HG02623 (cell line): ENCODE measurements around the gene CRYL1.

ENCODE experiments used
- ATAC-seq: cut with Tn5 transposase; IDR thresholded peaks from one replicate; pipeline ENCODE4 v1.9.1; 2021; ENCODE audit warnings: moderate library complexity; ENCODE audit not compliant: unreplicated experiment

Gene CRYL1

DNA sequence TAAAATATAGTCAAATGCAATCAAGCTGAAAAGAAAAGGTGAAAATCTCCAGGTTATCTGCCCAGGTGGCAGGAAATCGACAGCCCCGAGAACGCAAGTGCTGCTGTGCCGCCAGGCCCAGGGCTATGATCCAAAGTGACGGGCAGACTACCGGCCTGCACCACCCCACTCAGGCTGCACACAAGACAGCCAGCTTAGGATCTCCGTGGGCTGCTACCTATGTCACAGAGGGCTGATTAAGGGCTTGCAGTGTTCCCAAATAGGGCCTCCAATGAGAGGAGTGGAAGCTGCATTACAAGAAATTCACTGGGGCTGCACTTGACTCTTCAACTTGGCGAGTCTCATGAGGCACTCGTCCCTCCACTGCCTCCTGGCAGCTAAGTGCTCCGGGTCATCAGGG, 121.8 kb downstream of the CRYL1 start:
- ATAC-seq, result no peak

DNA sequence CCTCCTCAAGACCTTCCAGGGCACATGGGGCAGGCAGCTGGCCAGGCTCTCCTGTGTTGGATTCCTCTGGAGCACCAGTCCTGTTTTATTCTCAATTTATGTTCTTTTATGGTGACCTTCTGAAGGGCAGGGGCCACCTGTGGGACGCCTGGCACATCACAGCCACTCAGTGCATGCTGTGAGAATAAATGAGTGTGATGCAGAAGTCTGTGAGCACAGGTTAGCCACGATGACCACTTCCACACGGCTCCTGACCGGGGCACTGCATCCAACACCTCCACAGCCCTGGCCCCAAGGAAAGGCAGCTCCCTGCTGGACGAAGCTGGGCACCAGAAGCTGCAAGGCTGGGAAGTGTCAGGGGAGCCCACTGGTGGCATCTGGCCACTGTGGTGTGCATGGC, 122.8 kb downstream of the CRYL1 start:
- ATAC-seq, result no peak

DNA sequence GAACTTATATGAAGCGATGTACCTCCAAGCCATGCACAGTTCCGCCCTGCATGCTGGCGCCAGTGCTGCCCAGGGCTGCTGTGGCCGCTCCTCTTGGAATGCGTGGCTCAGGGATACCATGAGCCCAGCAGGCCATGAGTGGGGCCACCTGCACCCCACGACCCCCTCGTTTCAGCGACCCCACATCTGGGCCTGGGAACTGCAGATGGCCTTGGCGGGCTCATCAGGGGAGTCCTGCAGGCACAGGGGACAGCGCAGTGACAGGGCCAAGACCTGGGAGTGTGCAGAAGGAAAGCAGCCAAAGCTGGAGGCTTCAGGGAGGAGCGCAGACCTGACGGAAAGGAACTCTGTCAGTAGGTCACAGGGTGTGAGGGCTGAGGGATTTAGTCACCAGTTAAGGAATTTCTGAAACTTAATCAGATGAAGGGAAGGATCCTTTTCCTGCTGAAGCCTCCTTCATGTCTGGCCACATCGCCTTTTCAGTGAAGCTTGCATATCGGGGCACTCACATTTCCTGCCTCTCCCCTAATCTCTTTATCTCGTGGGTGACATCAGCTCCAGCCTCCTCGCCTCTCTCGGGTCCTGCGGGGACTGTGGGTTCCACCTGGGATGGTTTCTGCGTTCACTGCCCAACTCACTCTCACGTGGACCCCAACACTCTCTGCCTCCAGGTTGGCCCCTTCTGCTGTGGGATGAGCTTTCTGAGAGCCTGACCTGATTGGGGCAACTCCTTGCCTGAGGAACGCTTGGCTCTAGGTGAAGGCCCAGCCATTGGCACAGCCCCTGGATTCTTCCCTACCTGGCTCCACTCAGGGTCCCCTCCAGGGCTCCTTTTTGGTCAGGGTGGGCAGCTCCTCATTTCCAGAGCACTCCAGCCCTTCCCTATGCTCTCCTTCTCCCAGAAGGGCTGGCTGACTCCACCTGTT, 123.5 kb downstream of the CRYL1 start:
- no peak for ATAC-seq

GRCh38 chr13:20401531-20401930, 124.1 kb downstream of the CRYL1 start:
- no peak for ATAC-seq

DNA sequence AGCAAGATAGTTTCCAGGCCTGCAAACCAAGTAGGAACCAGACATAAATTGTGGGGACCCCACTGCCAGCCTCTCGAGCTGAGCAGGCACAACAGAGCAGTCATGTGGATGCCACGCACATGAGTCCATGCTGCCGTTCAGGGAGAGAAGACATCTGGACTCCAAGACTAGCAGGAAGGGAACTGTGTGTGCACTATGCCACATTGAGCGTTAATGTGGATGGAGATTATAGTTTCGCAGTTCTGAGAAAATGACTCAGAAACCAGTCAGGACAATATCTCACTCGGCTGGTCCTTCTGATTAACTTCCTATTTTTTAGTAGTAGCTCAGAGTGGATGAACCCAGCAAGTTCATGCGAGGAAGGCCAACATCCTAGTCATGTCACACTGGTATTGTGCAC, 124.9 kb downstream of the CRYL1 start:
- no peak for ATAC-seq

GRCh38 chr13:20399961-20400360, 125.7 kb downstream of the CRYL1 start:
- ATAC-seq, result no peak

- no peak for ATAC-seq
Observed at GRCh38 chr13:20399515-20399914, 126.1 kb downstream of the CRYL1 start.

- no peak for ATAC-seq
Observed at GRCh38 chr13:20398459-20398858, 127.2 kb downstream of the CRYL1 start.

GRCh38 chr13:20397896-20398295, 127.8 kb downstream of the CRYL1 start:
- ATAC-seq, result no peak

DNA sequence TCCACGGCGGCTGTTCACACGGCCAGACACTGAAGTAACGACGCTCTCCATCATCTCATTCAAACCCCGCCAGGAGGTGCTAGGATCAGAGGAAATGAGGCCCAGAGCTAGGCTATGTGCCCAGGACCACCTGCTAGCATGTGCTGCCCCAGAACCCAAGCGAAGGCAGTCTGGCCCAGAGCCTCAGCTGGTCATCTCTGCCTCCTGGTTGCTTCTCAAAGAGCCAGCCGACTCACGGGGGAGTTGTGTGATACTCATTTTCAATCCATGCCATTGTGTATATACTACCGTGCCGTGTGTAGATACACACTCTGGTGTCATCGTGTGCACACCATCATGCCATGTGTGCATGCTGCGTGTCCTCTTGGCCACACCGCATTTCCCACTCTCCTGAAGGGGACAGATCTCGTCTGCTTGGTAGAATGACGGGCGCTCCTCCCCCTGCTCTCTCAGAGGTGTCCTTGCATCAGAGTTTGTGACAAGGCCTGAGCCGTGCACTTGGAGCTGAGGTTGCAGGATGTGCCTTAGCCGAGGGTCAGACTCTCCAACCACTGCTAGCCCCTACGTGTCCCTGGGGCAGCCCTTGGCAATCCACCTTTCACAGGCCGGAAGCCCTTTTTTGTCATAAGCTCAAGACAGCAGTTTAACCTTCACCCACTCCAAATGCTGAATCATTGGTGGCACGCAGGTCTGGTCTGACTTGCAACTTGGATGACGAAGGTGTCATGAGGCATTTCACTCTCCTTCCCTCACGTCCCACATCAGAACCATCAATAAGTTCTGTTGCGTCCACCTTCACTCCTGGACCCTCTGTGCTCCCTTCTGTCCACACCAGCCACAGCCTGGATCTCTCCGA, 130.4 kb downstream of the CRYL1 start:
- no peak for ATAC-seq

DNA sequence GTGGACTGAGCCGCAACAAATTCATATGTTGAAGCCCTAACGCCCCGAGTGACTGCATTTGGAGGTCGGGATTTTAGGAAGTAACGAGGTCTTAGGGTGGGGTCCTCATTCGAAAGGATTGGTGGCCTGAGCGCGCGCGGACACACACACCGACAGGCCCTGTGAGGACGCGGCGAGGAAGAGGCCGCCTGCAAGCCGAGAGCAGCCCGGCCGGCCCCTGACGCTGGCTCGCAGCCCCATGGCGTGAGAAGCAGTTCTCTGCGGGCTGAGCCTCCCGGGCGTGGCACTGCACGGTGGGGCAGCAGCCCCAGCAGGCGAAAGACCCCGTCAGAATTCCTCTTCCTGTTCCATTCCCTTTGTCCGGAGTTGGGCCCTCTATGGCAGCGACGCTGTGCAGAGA, 131.2 kb downstream of the CRYL1 start:
- no peak for ATAC-seq

DNA sequence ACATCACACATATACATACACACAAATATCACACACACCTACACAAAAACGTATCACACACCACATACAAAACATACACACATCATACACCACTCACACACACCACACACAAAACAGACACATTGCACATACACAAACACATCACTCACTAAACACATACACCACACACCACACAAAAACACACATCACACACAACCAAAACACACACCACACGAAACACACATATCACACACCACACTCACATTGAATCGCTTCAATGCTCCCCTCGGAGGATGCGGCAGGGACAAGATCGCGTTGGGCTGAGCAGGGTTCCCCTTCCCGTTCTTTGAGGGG, 131.5 kb downstream of the CRYL1 start:
- no peak for ATAC-seq

DNA sequence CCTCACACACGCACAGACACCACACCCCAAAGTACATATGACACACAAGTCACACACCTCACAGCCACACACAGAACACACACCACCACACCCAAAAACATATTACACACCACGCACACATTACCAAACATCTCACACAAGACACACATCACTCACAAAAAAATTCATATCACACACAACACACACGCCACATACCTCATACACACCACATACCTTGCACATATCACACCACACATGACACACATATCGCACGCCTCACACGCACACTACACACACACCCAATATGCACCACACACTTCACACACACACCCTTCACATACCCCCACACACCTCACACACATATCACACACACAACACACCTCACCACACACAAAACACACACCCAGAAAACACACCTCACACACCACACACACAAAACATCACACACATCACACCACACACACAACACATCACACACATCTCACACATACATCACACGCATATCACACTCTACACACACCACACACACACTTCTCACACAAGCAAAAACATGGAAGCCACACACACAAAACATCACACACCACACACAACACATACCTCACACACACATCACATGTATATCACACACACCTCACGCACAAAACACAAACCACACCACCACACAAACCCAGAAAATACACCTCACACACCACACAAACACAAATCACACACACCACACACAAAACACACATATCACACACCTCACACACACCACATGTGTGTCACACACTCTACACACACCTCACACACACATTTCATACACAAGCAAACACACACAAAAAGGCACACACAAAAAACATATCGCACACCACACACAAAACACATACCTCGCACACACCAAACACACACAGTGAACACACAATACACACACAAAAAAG, 132.1 kb downstream of the CRYL1 start:
- no peak for ATAC-seq

DNA sequence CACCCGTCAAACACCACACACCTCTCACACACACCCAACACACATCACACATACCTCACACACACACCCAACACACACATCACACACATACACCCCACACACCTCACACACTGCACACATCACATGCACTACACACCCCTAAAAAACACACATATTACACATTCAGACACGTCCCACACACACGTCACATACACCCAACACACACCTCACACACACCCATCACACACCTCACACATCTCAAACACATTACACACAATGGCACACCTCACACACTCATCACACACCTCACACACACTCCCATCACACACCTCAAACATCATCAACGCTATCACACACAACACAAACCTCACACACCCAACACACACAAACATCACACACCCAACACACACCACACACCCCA, 133.1 kb downstream of the CRYL1 start:
- no peak for ATAC-seq

GRCh38 chr13:20391597-20392452, 133.8 kb downstream of the CRYL1 start:
- no peak for ATAC-seq

DNA sequence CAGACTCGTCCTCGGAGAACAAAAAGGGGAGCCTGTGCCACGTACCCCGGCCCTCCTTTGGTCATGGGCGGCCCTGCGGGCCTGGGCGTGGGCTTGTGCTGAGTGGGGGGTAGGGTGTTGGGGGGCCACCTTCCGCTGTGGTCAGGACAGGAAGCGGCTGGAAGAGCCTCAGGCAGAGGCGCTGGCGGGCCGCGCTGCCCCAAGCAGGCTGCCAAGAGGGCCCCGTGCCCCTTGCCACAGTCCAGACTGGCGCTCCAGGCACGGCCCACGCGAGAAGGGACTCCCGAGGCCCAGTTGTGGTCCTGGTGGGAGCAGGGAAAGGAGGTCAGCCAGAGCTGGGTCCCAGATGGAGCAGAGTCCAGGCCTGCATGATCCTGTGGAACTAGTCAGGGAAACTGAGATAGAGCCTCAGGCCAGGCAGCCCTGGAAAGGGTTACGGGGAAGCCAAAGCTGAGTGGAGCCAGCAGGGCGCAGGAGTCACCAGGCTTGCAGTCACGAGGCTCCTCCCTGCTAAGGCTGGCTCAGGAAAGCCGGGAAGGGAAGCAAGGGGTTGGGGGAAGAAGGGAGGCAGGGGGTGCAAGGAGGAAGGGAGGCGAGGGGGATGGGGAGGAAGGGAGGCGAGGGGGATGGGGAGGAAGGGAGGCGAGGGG, 135.0 kb downstream of the CRYL1 start:
- no peak for ATAC-seq

- no peak for ATAC-seq
Observed at GRCh38 chr13:20389696-20390525, 135.7 kb downstream of the CRYL1 start.

- no peak for ATAC-seq
Observed at GRCh38 chr13:20388184-20388583, 137.5 kb downstream of the CRYL1 start.
